K562 (cell line): ENCODE results near the gene KIAA0513. TPM values are rescaled to one million over a fixed set of nuclear protein-coding genes. Genes with fewer than 3 reads are reported as not detected.
A peak's percentile ranks its signal among the peaks of the same experiment; 100 is the strongest.

Experiments
- AFF1 ChIP-seq, 2 experiments: fragments of 450-650 bp; IDR thresholded peaks; 2 replicates each; pipeline ENCODE4 v1.6.1; 2018; ENCODE audit warnings: mild to moderate bottlenecking in 2 of 2, low read depth in 1 of 2; ENCODE audit not compliant: partially characterized antibody in 2 of 2
- ARHGAP35 ChIP-seq: fragments of 450-650 bp; IDR thresholded peaks from 2 replicates; pipeline ENCODE4 v1.6.1; 2018; ENCODE audit not compliant: partially characterized antibody
- EHMT2 ChIP-seq: fragments of 450-650 bp; IDR thresholded peaks from 2 replicates; pipeline ENCODE4 v1.6.1; 2018; ENCODE audit warnings: antibody characterized with exemption
- GATAD2A ChIP-seq: fragments of 450-650 bp; IDR thresholded peaks from 2 replicates; pipeline ENCODE4 v1.6.1; 2017
- RAD51 ChIP-seq: fragments of 450-650 bp; IDR thresholded peaks from 2 replicates; pipeline ENCODE4 v1.7.1; 2016; ENCODE audit warnings: low read depth, mild to moderate bottlenecking, borderline replicate concordance
- SAFB2 ChIP-seq: fragments of 200-400 bp; formaldehyde crosslinking; IDR thresholded peaks from 2 replicates; pipeline ENCODE4 v1.6.1; 2018; ENCODE audit warnings: borderline replicate concordance, low read length, low read depth, moderate library complexity; ENCODE audit not compliant: severe bottlenecking
- SMAD4 ChIP-seq: fragments of 250-450 bp; sonication (Bioruptor Pico); conservative IDR thresholded peaks from 2 replicates; pipeline ENCODE4 v1.8.0; 2021; ENCODE audit warnings: inconsistent platforms, mild to moderate bottlenecking, moderate library complexity
- STAG1 ChIP-seq: sonication (generic); formaldehyde crosslinking; IDR thresholded peaks from 2 replicates; pipeline ENCODE4 v1.5.0; 2020; ENCODE audit warnings: missing genetic modification reagents, borderline replicate concordance
- TRIM25 ChIP-seq: fragments of 450-650 bp; IDR thresholded peaks from 2 replicates; pipeline ENCODE4 v1.7.0; 2016; ENCODE audit warnings: borderline replicate concordance
- USF2 ChIP-seq: sonication (generic); formaldehyde crosslinking; IDR thresholded peaks from 2 replicates; pipeline ENCODE4 v1.5.0; 2020; ENCODE audit warnings: missing genetic modification reagents
- WHSC1 ChIP-seq: IDR thresholded peaks from one replicate; pipeline ENCODE4 v1.6.1; 2012; ENCODE audit warnings: low read length, control low read depth, inconsistent platforms
- ZNF444 ChIP-seq: fragments of 250-450 bp; sonication (Bioruptor Pico); IDR thresholded peaks from 2 replicates; pipeline ENCODE4 v1.4.0; 2020; ENCODE audit warnings: mild to moderate bottlenecking, moderate library complexity
- ZNF79 ChIP-seq: fragments of 250-450 bp; sonication (Bioruptor Pico); IDR thresholded peaks from 2 replicates; pipeline ENCODE4 v1.4.0; 2020; ENCODE audit warnings: low read depth, mild to moderate bottlenecking, moderate library complexity
- polyA plus RNA-seq, 8 experiments: library from polyadenylated mRNA; depleted of rRNA in 4 of 8; stranded (reverse) in 5 of 8; unstranded in 3 of 8; fragments of >200 nt; fragmentation: Nextera tagmentation in 2 of 8; fragmentation: Illumina TruSeq in 1 of 8; extraction: Ambion mirVana in 2 of 8; extraction: Trizol in 1 of 8; gene quantifications; 2 replicates each; pipeline versions ENCODE4 v1.2.1 to v1.2.3, GENCODE V29; 2011 to 2014; ENCODE audit warnings: inconsistent platforms in 1 of 8, missing spikeins in 1 of 8
- total RNA-seq, 7 experiments: library from RNA; depleted of rRNA in 6 of 7; stranded (reverse); fragments of >200 nt in 6 of 7; fragmentation: Illumina TruSeq in 2 of 7; extraction: Trizol in 2 of 7; gene quantifications; 2 replicates each; pipeline versions ENCODE4 v1.2.1 to v1.2.3, GENCODE V29; 2011 to 2021; ENCODE audit warnings: low replicate concordance in 1 of 7
- TF ChIP-seq, protein P1 (sequence below): IDR thresholded peaks from 2 replicates; pipeline ENCODE4 v1.6.1; 2016; ENCODE audit warnings: missing genetic modification characterization, missing compliant biosample characterization

KIAA0513 gene
- total and polyA plus RNA-seq, 9 of the 15 experiments (the other 6 are each of a cell fraction or from before 2014, with no cell fraction given) = 0.18 to 13.7 (median 10.2) TPM

DNA sequence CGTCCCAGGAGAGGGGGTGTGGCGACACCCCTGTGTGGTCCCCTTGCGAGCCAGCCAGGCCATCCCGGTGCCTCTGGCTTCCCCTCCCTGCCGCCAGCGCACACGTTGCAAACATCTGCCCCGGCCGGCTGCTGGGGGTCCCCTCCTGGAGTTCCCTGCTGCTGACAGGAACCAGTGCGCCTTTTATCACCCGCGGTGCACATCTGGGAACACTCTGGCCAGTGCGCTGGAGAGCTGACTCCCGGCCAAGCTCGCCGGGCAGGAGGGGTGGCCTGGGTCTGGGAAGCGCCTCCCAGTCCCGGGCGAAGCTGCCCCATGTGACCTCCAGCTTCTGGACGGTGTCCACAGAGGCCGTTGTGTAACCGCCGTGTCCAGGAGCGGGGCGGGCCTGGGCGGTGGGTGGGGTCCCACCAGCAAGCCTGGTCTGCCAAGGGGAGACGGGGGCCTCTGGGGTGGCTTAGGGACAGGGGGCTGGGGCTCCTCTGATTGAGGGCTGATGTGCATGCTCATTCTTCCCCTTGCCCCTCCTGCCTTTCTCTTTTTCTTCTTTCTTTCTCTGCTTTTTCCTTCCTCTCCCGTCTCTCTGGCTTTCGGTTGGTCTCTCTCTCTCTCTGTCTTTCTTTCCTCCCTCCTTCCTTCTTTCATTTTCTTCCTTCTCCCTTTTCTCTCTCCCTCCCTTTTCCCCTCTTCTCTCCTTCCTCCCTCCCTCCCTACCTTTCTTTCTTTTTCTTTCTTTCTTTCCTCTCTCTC, 109.9 kb downstream of the KIAA0513 start (continued):
- TF ChIP-seq USF2 (CRISPR knock-in tag) (peak; percentile 89), STAG1 (CRISPR knock-in tag) (no peak), AFF1 (IDR thresholded peaks at IDR 0.05; ENCODE audit: low read depth in 1 of 2, partially characterized antibody in 2 of 2) (peak; percentile 16 to 60), ARHGAP35 (peak; percentile 69), ZNF444 (CRISPR knock-in tag) (no peak), ZNF79 (no peak), WHSC1 (no peak), SMAD4 (no peak), GATAD2A (0 out of 2 replicates have a peak, but pooled peaks have one; percentile 17), TRIM25 (peak; percentile 88; the same call in 1 of the 2 replicates), SAFB2 (no peak), RAD51 (peak; percentile 81), EHMT2 (peak; percentile 63; the same call in 1 of the 2 replicates)
- TF ChIP-seq, protein P1, sequence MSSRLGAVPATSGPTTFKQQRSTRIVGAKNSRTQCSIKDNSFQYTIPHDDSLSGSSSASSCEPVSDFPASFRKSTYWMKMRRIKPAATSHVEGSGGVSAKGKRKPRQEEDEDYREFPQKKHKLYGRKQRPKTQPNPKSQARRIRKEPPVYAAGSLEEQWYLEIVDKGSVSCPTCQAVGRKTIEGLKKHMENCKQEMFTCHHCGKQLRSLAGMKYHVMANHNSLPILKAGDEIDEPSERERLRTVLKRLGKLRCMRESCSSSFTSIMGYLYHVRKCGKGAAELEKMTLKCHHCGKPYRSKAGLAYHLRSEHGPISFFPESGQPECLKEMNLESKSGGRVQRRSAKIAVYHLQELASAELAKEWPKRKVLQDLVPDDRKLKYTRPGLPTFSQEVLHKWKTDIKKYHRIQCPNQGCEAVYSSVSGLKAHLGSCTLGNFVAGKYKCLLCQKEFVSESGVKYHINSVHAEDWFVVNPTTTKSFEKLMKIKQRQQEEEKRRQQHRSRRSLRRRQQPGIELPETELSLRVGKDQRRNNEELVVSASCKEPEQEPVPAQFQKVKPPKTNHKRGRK (tag) = peak; percentile 100
